Measurements from ENCODE around the gene TOB1.

TOB1 gene

DNA sequence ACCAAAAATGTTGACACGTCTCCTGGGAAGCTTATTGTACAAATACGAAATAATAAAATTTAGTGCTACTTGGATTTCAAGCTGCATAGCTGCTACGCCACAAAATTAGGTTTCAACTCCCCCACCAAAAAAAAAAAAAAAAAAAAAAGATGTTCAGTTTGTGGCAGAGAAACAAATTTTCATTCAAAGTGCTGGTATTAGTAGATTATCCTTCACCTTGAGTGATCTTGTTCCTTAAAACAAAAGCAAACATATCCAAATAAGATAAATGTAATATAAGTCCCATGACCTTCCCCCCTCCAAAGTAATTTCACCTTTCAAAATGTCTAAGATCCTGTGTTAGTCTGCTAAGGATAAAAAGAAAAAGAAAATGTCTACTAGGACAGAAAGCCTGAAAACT lies 2.2 kb downstream of the TOB1 start:
- Histone ChIP-seq H3K27ac (ENCODE audit: extremely low read depth, low read depth, low read length) (no peak overlapping the region), H3K9me3 (ENCODE audit: control insufficient read depth, insufficient read depth, low read depth, low read length) (no peaks in the 10 kb centered on the region), H3K4me1 (ENCODE audit: control insufficient read depth, insufficient read depth, low read length) (peaks cover 33% of the 10 kb centered on the region), H3K36me3 (ENCODE audit: control insufficient read depth in 2 of 2, insufficient read depth in 1 of 2, low read length in 2 of 2) (peaks cover 20 to 23% of the 10 kb centered on the region in 2 experiments), H3K4me3 (ENCODE audit: low read depth, low read length) (peak overlapping the region; percentile 86; the same call in 1 of the 2 replicates)
- TF ChIP-seq, protein P1, sequence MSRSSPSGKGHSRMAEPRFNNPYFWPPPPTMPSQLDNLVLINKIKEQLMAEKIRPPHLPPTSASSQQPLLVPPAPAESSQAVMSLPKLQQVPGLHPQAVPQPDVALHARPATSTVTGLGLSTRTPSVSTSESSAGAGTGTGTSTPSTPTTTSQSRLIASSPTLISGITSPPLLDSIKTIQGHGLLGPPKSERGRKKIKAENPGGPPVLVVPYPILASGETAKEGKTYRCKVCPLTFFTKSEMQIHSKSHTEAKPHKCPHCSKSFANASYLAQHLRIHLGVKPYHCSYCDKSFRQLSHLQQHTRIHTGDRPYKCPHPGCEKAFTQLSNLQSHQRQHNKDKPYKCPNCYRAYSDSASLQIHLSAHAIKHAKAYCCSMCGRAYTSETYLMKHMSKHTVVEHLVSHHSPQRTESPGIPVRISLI (tag by site-specific recombination; IDR thresholded peaks at IDR 0.05): peak; percentile 92
- no peak for TF ChIP-seq ZNF155 (tag by site-specific recombination; IDR thresholded peaks at IDR 0.05)
- POLR2A ChIA-PET: interaction anchor here (0.9 to 3.5 kb wide), 3 partner anchors 8 to 93 kb away, joined by 3 to 31 read pairs (median 4); no protein-coding TSS in a partner anchor
- CTCF ChIA-PET: interaction anchor here (0.6 to 8.4 kb wide), 20 partner anchors 10 to 289 kb away, joined by 3 to 89 read pairs (median 4); partner anchors contain the start of gene NME1

DNA sequence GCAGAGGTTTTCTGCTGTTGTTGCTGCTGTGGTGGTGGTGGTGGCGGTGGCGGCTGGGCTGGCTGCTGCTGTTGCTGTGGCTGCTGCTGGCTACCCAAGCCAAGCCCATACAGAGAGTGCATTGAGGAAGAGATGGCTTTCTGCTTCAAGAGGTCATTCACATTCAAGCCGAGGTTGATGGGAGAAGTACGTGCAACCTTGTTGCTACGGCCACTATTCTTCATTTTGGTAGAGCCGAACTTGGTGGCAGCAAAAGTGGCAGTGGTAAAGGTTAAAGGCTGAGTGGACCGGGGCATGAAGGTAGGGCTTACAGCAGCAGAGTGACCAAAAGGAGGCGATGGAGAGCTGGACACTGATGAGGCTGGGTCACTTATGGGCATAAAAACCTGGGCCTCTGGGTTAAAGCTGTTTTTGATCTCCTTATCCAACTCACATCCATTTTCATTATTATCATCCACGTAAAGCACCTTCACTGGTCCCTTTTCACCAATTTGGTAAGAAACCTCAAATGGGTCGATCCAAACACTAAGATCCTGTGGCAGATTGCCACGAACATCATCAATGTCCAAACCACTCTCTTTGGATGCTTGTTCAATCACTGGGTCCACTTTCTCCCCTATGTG lies 2.8 kb downstream of the TOB1 start:
- H3K4me1 ChIP-seq (ENCODE audit: control insufficient read depth, insufficient read depth, low read length): peaks cover 27% of the 10 kb centered on the region
- no peak for TF ChIP-seq ZNF600 (tag by site-specific recombination; IDR thresholded peaks at IDR 0.05)
- TF ChIP-seq ZNF561 (tag by site-specific recombination; IDR thresholded peaks at IDR 0.05; ENCODE audit: borderline replicate concordance): 0 out of 2 replicates have a peak, but pooled peaks have one; percentile 34
- no peak for TF ChIP-seq ZNF677 (tag by site-specific recombination; IDR thresholded peaks at IDR 0.05)
- no peak for TF ChIP-seq SETDB1 (IDR thresholded peaks at IDR 0.05; ENCODE audit: insufficient read length, low read length)
- TF ChIP-seq, protein P2, sequence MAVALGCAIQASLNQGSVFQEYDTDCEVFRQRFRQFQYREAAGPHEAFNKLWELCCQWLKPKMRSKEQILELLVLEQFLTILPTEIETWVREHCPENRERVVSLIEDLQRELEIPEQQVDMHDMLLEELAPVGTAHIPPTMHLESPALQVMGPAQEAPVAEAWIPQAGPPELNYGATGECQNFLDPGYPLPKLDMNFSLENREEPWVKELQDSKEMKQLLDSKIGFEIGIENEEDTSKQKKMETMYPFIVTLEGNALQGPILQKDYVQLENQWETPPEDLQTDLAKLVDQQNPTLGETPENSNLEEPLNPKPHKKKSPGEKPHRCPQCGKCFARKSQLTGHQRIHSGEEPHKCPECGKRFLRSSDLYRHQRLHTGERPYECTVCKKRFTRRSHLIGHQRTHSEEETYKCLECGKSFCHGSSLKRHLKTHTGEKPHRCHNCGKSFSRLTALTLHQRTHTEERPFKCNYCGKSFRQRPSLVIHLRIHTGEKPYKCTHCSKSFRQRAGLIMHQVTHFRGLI (tag by site-specific recombination; IDR thresholded peaks at IDR 0.05): 0 out of 2 replicates have a peak, but pooled peaks have one; percentile 44
- TF ChIP-seq, protein P3, sequence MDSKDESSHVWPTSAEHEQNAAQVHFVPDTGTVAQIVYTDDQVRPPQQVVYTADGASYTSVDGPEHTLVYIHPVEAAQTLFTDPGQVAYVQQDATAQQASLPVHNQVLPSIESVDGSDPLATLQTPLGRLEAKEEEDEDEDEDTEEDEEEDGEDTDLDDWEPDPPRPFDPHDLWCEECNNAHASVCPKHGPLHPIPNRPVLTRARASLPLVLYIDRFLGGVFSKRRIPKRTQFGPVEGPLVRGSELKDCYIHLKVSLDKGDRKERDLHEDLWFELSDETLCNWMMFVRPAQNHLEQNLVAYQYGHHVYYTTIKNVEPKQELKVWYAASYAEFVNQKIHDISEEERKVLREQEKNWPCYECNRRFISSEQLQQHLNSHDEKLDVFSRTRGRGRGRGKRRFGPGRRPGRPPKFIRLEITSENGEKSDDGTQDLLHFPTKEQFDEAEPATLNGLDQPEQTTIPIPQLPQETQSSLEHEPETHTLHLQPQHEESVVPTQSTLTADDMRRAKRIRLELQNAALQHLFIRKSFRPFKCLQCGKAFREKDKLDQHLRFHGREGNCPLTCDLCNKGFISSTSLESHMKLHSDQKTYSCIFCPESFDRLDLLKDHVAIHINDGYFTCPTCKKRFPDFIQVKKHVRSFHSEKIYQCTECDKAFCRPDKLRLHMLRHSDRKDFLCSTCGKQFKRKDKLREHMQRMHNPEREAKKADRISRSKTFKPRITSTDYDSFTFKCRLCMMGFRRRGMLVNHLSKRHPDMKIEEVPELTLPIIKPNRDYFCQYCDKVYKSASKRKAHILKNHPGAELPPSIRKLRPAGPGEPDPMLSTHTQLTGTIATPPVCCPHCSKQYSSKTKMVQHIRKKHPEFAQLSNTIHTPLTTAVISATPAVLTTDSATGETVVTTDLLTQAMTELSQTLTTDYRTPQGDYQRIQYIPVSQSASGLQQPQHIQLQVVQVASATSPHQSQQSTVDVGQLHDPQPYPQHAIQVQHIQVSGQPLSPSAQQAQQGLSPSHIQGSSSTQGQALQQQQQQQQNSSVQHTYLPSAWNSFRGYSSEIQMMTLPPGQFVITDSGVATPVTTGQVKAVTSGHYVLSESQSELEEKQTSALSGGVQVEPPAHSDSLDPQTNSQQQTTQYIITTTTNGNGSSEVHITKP (tag by site-specific recombination; IDR thresholded peaks at IDR 0.05): peak; percentile 39
- no peak for TF ChIP-seq ZNF341 (tag by site-specific recombination; IDR thresholded peaks at IDR 0.05; ENCODE audit: low read depth)
- TF ChIP-seq, protein P4, sequence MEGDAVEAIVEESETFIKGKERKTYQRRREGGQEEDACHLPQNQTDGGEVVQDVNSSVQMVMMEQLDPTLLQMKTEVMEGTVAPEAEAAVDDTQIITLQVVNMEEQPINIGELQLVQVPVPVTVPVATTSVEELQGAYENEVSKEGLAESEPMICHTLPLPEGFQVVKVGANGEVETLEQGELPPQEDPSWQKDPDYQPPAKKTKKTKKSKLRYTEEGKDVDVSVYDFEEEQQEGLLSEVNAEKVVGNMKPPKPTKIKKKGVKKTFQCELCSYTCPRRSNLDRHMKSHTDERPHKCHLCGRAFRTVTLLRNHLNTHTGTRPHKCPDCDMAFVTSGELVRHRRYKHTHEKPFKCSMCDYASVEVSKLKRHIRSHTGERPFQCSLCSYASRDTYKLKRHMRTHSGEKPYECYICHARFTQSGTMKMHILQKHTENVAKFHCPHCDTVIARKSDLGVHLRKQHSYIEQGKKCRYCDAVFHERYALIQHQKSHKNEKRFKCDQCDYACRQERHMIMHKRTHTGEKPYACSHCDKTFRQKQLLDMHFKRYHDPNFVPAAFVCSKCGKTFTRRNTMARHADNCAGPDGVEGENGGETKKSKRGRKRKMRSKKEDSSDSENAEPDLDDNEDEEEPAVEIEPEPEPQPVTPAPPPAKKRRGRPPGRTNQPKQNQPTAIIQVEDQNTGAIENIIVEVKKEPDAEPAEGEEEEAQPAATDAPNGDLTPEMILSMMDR (tag by site-specific recombination; IDR thresholded peaks at IDR 0.05): peak; percentile 46
- TF ChIP-seq BCL11A (tag by site-specific recombination; IDR thresholded peaks at IDR 0.05; ENCODE audit: low read depth): no peak
- peak; percentile 67; the same call in 1 of the 2 replicates for TF ChIP-seq ZNF10 (tag by site-specific recombination; IDR thresholded peaks at IDR 0.05)
- H3K27ac ChIP-seq (ENCODE audit: extremely low read depth, low read depth, low read length): no peak overlapping the region
- ChIA-PET POLR2A (interaction anchor here (0.9 to 1.1 kb wide), 2 partner anchors 13 to 93 kb away, joined by 3 to 4 read pairs; no protein-coding TSS in a partner anchor), CTCF (interaction anchor here (0.6 to 8.4 kb wide), 27 partner anchors 10 to 290 kb away, joined by 3 to 89 read pairs (median 3); partner anchors contain the start of gene NME1)
- no peaks in the 10 kb centered on the region for H3K9me3 ChIP-seq (ENCODE audit: control insufficient read depth, insufficient read depth, low read depth, low read length)
- H3K4me3 ChIP-seq (ENCODE audit: low read depth, low read length): no peak overlapping the region
- peaks cover 20 to 23% of the 10 kb centered on the region in 2 experiments for H3K36me3 ChIP-seq (ENCODE audit: control insufficient read depth in 2 of 2, insufficient read depth in 1 of 2, low read length in 2 of 2)

All from HEK293 (cell line).